ENCODE results near the gene KIAA0232.

- TF ChIP-seq CTCF (IDR thresholded peaks at IDR 0.05) (no peak), POLR2AphosphoS5 (IDR thresholded peaks at IDR 0.05) (no peak), POLR2A (IDR thresholded peaks at IDR 0.05; ENCODE audit: low read depth) (no peak)
Observed at GRCh38 chr4:6854098-6854744, 71.7 kb downstream of the KIAA0232 start.

Measured in esophagus muscularis mucosa (tissue), 3 donors.